ENCODE measurements around the gene TBX3. TPM values are rescaled to one million over a fixed set of nuclear protein-coding genes. Genes with fewer than 3 reads are reported as not detected.

Gene TBX3
- total and polyA plus RNA-seq, 10 of the 15 experiments (the other 5 are each of a cell fraction or from before 2014, with no cell fraction given) = 0.04 to 0.28 (median 0.08) TPM; not detected in 7

DNA sequence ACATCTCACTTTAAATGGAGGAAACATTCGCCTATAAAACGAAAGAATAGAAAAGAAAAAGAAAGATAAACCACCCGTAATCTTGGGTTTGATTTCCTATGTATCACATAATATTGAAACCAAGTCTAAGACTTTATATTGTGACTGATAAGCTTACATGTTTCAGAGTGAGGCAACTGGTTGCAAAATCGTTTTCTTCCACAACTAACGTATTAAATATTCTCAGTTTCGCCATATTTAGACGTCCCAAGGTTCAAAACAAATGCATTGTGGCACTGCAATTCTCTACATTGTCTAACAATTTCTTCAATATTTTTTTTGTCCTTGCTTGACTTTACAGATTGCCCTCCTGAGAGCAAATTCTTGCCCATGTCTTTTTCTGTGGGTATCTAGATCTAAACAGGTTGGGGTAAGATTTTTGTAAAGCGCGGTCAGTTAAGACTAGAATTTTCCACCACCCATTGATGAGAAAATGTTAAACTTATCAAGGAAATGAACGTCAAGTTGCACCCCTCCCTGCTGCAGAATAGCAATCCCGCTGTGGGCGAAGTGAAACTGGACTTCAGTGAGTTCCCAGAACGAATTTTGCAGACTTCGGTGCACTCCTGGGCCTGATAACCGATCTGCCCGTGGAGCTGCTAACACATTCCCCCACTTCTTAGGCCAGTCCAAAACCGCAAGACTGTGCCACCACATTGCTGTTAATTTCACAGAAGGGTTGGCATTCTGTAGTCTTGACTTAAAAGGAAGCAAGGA is 2.7 kb downstream of the TBX3 start:
- H3K9ac ChIP-seq (ENCODE audit: control insufficient read depth, insufficient read depth, low read length) = no peak overlapping the region
- BruUV-seq (replicated peaks) = no TSS peak
- no peak for ATAC-seq

More for the DNA sequence above, 2.7 kb downstream of the TBX3 start:
- Histone ChIP-seq H3K79me2 (ENCODE audit: control insufficient read depth, insufficient read depth, low read length) (no peaks in the 10 kb centered on the region), H3K4me2 (ENCODE audit: control insufficient read depth, insufficient read depth) (no peak overlapping the region), H3K9me3 (replicated peaks; ENCODE audit: control insufficient read depth, insufficient read depth, low read length) (peaks cover 1% of the 10 kb centered on the region; the same call in 1 of the 3 replicates), H3K36me3 (ENCODE audit: control insufficient read depth in 2 of 2, insufficient read depth in 2 of 2, low read length in 1 of 2) (no peaks in the 10 kb centered on the region), H4K20me1 (ENCODE audit: control insufficient read depth, insufficient read depth) (no peaks in the 10 kb centered on the region), H3K27me3 (replicated peaks in 1 of 2; ENCODE audit: control insufficient read depth in 2 of 2, insufficient read depth in 2 of 2, low read length in 1 of 2) (peaks cover 2 to 25% of the 10 kb centered on the region in 2 experiments), H2AFZ (ENCODE audit: control insufficient read depth, low read depth, low read length) (no peak overlapping the region), H3K4me1 (ENCODE audit: control insufficient read depth, insufficient read depth, low read length) (no peaks in the 10 kb centered on the region), H3K27ac (ENCODE audit: control insufficient read depth, insufficient read depth) (no peak overlapping the region), H3K4me3 (no peak overlapping the region)
- ChIA-PET POLR2A (no interaction called here), CTCF (no interaction called here), RAD21 (ENCODE audit: unreplicated experiment) (no interaction called here), SMC1A (ENCODE audit: uncharacterized antibody, unreplicated experiment) (interaction anchor here (0.8 kb wide), 1 partner anchor 953 kb away, joined by 3 read pairs; no protein-coding TSS in a partner anchor)
- DNase-seq (ENCODE audit: low read depth, low spot score) (no peak), FAIRE-seq (no peak)
- in situ Hi-C loops (cut with MboI) (no loop called here), intact Hi-C loops (cut with micrococcal nuclease; ENCODE audit: unreplicated experiment) (no loop called here)
- WGBS (ENCODE audit: insufficient coverage, insufficient replicate concordance, low lambda C conversion rate, missing lambda C conversion rate) = 27% methylated on average over 17 of the region's 17 CpGs
- no peak for TF ChIP-seq RFX5 (IDR thresholded peaks at IDR 0.05; ENCODE audit: low read depth, low read length)
- no peak for TF ChIP-seq HDAC6 (IDR thresholded peaks at IDR 0.05; ENCODE audit: unreplicated experiment)
- no peak for TF ChIP-seq SREBF2 (IDR thresholded peaks at IDR 0.05; ENCODE audit: low read length)
- TF ChIP-seq, protein P1, sequence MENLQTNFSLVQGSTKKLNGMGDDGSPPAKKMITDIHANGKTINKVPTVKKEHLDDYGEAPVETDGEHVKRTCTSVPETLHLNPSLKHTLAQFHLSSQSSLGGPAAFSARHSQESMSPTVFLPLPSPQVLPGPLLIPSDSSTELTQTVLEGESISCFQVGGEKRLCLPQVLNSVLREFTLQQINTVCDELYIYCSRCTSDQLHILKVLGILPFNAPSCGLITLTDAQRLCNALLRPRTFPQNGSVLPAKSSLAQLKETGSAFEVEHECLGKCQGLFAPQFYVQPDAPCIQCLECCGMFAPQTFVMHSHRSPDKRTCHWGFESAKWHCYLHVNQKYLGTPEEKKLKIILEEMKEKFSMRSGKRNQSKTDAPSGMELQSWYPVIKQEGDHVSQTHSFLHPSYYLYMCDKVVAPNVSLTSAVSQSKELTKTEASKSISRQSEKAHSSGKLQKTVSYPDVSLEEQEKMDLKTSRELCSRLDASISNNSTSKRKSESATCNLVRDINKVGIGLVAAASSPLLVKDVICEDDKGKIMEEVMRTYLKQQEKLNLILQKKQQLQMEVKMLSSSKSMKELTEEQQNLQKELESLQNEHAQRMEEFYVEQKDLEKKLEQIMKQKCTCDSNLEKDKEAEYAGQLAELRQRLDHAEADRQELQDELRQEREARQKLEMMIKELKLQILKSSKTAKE (IDR thresholded peaks at IDR 0.05; ENCODE audit: low read depth, poor library complexity, severe bottlenecking) = no peak
- TF ChIP-seq EGR1 (IDR thresholded peaks at IDR 0.05; ENCODE audit: borderline replicate concordance in 1 of 2, low read depth in 2 of 2, low read length in 2 of 2) = no peak
- TF ChIP-seq FOXM1 (IDR thresholded peaks at IDR 0.05; ENCODE audit: low read depth, low read length) = no peak
- TF ChIP-seq, protein P2, sequence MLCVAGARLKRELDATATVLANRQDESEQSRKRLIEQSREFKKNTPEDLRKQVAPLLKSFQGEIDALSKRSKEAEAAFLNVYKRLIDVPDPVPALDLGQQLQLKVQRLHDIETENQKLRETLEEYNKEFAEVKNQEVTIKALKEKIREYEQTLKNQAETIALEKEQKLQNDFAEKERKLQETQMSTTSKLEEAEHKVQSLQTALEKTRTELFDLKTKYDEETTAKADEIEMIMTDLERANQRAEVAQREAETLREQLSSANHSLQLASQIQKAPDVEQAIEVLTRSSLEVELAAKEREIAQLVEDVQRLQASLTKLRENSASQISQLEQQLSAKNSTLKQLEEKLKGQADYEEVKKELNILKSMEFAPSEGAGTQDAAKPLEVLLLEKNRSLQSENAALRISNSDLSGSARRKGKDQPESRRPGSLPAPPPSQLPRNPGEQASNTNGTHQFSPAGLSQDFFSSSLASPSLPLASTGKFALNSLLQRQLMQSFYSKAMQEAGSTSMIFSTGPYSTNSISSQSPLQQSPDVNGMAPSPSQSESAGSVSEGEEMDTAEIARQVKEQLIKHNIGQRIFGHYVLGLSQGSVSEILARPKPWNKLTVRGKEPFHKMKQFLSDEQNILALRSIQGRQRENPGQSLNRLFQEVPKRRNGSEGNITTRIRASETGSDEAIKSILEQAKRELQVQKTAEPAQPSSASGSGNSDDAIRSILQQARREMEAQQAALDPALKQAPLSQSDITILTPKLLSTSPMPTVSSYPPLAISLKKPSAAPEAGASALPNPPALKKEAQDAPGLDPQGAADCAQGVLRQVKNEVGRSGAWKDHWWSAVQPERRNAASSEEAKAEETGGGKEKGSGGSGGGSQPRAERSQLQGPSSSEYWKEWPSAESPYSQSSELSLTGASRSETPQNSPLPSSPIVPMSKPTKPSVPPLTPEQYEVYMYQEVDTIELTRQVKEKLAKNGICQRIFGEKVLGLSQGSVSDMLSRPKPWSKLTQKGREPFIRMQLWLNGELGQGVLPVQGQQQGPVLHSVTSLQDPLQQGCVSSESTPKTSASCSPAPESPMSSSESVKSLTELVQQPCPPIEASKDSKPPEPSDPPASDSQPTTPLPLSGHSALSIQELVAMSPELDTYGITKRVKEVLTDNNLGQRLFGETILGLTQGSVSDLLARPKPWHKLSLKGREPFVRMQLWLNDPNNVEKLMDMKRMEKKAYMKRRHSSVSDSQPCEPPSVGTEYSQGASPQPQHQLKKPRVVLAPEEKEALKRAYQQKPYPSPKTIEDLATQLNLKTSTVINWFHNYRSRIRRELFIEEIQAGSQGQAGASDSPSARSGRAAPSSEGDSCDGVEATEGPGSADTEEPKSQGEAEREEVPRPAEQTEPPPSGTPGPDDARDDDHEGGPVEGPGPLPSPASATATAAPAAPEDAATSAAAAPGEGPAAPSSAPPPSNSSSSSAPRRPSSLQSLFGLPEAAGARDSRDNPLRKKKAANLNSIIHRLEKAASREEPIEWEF (IDR thresholded peaks at IDR 0.05; ENCODE audit: insufficient replicate concordance, low read depth, low read length) = no peak
